HepG2 (cell line): ENCODE data around the gene CDK10. TPM values are rescaled to one million over a fixed set of nuclear protein-coding genes. Genes with fewer than 3 reads are reported as not detected.

ENCODE experiments used
- ATAC-seq: fragments of 200-7000 bp; cut with Tn5 transposase; 3 replicates; pipeline ENCODE4 v1.9.1; 2020; ENCODE audit warnings: mild to moderate bottlenecking, moderate library complexity
- BruUV-seq: library from RNA; stranded (reverse); fragments of 400-500 nt; replicated peaks from 2 replicates; lab custom pipeline; 2021; lab: Mats Ljungman, UMichigan
- CTCF ChIA-PET: fragments of 300-600 bp; formaldehyde crosslinking; extraction: SDS; loops from one replicate; lab custom pipeline; 2021; ENCODE audit warnings: low total read pairs, inconsistent platforms, low intra/inter-chr PET ratio; lab: Yijun Ruan, JAX
- POLR2A ChIA-PET: fragments of 350-600 bp; sonication (Branson Sonifier 250); formaldehyde crosslinking; loops from one replicate; lab custom pipeline; 2020; ENCODE audit warnings: antibody characterized with exemption, inconsistent platforms; lab: Yijun Ruan, JAX
- DNase-seq: peaks from one replicate; pipeline ENCODE4 v3.0.0-alpha.2; 2015; ENCODE audit warnings: low spot score
- FAIRE-seq: peaks from 3 replicates; lab custom pipeline; 2011; peaks lifted over from hg19 to GRCh38; lab: Jason Lieb, UNC
- H2AFZ ChIP-seq: one replicate; pipeline ENCODE4 v1.6.1; 2011; ENCODE audit warnings: low read length, inconsistent platforms
- H3K27ac ChIP-seq: fragments of 300-600 bp; 3 replicates; pipeline ENCODE4 v1.8.0; 2011; ENCODE audit warnings: mixed run types, mild to moderate bottlenecking, mixed read lengths, low read length, inconsistent platforms; ENCODE audit not compliant: insufficient read depth; ENCODE audit errors: extremely low read length
- H3K27me3 ChIP-seq, 2 experiments: fragments of 200-600 bp in 1 of 2; 2 replicates in 1 of 2; 3 replicates in 1 of 2; pipeline versions ENCODE4 v1.6.0 to v1.8.0; 2011; ENCODE audit warnings: low read length in 2 of 2, mild to moderate bottlenecking in 2 of 2, moderate library complexity in 2 of 2, inconsistent platforms in 1 of 2; ENCODE audit not compliant: insufficient read depth in 2 of 2, control insufficient read depth in 1 of 2
- H3K36me3 ChIP-seq, 2 experiments: fragments of 200-600 bp in 1 of 2; replicated peaks in 1 of 2; 2 replicates in 1 of 2; 3 replicates in 1 of 2; pipeline versions ENCODE4 v1.5.1 to v1.8.0; 2011; ENCODE audit warnings: low read length in 2 of 2, inconsistent platforms in 1 of 2; ENCODE audit not compliant: insufficient read depth in 2 of 2, control insufficient read depth in 1 of 2
- H3K4me1 ChIP-seq: 2 replicates; pipeline ENCODE4 v1.5.1; 2012; ENCODE audit warnings: low read length, inconsistent platforms; ENCODE audit not compliant: insufficient read depth
- H3K4me2 ChIP-seq: 2 replicates; pipeline ENCODE4 v1.6.0; 2011; ENCODE audit warnings: low read depth, low read length, inconsistent platforms
- H3K4me3 ChIP-seq, 3 experiments: fragments of 200-600 bp in 1 of 3; sonication (generic), shearing (Covaris generic) in 1 of 3; replicated peaks in 1 of 3; 2 replicates each; pipeline ENCODE4 v1.5.1; 2011 to 2016; ENCODE audit warnings: low read length in 3 of 3, inconsistent platforms in 2 of 3, low read depth in 2 of 3, mild to moderate bottlenecking in 2 of 3, control low read depth in 1 of 3, mixed read lengths in 1 of 3; ENCODE audit not compliant: insufficient read depth in 1 of 3
- H3K79me2 ChIP-seq: one replicate; pipeline ENCODE4 v1.6.1; 2011; ENCODE audit warnings: low read length, inconsistent platforms; ENCODE audit not compliant: insufficient read depth
- H3K9ac ChIP-seq: 2 replicates; pipeline ENCODE4 v1.6.0; 2011; ENCODE audit warnings: mild to moderate bottlenecking, low read depth, low read length, inconsistent platforms; ENCODE audit not compliant: insufficient read depth
- H3K9me3 ChIP-seq: 2 replicates; pipeline ENCODE4 v1.5.1; 2012; ENCODE audit warnings: mild to moderate bottlenecking, low read length
- H4K20me1 ChIP-seq: 2 replicates; pipeline ENCODE4 v1.6.0; 2011; ENCODE audit warnings: inconsistent platforms, mild to moderate bottlenecking, low read length, moderate library complexity; ENCODE audit not compliant: insufficient read depth
- AGO2 ChIP-seq: fragments of 200-400 bp; formaldehyde crosslinking; optimal IDR thresholded peaks from 2 replicates; pipeline ENCODE3; 2017; ENCODE audit warnings: mild to moderate bottlenecking, low read depth, low read length, moderate library complexity
- ATF1 ChIP-seq: IDR thresholded peaks from 2 replicates; pipeline ENCODE4 v1.6.1; 2016; ENCODE audit warnings: mild to moderate bottlenecking, control low read depth
- CREB3 ChIP-seq: sonication (generic); formaldehyde crosslinking; IDR thresholded peaks from 2 replicates; pipeline ENCODE4 v1.5.0; 2020; ENCODE audit warnings: missing genetic modification reagents
- EP300 ChIP-seq, 3 experiments: sonication (generic) in 1 of 3; formaldehyde crosslinking in 1 of 3; IDR thresholded peaks; 2 replicates each; pipeline versions ENCODE4 v1.5.1 to v1.6.1; 2011 to 2020; ENCODE audit warnings: low read depth in 2 of 3, low read length in 2 of 3, borderline replicate concordance in 1 of 3, improper control_type of control experiment in 1 of 3, mild to moderate bottlenecking in 1 of 3, missing genetic modification reagents in 1 of 3, moderate library complexity in 1 of 3
- FOXA1 ChIP-seq, 2 experiments: fragments of 450-650 bp in 1 of 2; sonication (generic) in 1 of 2; formaldehyde crosslinking in 1 of 2; IDR thresholded peaks; 2 replicates each; pipeline versions ENCODE4 v1.4.0 to v1.6.1; 2016 to 2020; ENCODE audit warnings: missing genetic modification reagents in 1 of 2
- IRF9 ChIP-seq: sonication (generic); formaldehyde crosslinking; IDR thresholded peaks from 2 replicates; pipeline ENCODE4 v1.8.0; 2022; ENCODE audit warnings: missing genetic modification reagents, mild to moderate bottlenecking, borderline replicate concordance
- MYNN ChIP-seq: sonication (generic); formaldehyde crosslinking; IDR thresholded peaks from 2 replicates; pipeline ENCODE4 v1.4.0; 2020; ENCODE audit warnings: mild to moderate bottlenecking, low read depth, missing genetic modification reagents
- POLR2A ChIP-seq, 2 experiments: IDR thresholded peaks; 2 replicates each; pipeline ENCODE4 v1.6.1; 2011; ENCODE audit warnings: low read depth in 2 of 2, low read length in 2 of 2, mild to moderate bottlenecking in 1 of 2, moderate library complexity in 1 of 2; ENCODE audit not compliant: insufficient read depth in 1 of 2
- POLR2G ChIP-seq: fragments of 200-400 bp; formaldehyde crosslinking; IDR thresholded peaks from 2 replicates; pipeline ENCODE4 v1.6.1; 2018; ENCODE audit warnings: mild to moderate bottlenecking, low read depth, low read length, moderate library complexity
- RBM22 ChIP-seq: fragments of 200-400 bp; formaldehyde crosslinking; optimal IDR thresholded peaks from 2 replicates; pipeline ENCODE3; 2017; ENCODE audit warnings: mild to moderate bottlenecking, low read length, moderate library complexity
- XBP1 ChIP-seq: sonication (generic); formaldehyde crosslinking; IDR thresholded peaks from 2 replicates; pipeline ENCODE4 v1.5.0; 2020; ENCODE audit warnings: missing genetic modification reagents
- ZC3H13 ChIP-seq: sonication (generic); formaldehyde crosslinking; IDR thresholded peaks from 2 replicates; pipeline ENCODE4 v1.8.1; 2023; ENCODE audit warnings: mild to moderate bottlenecking, missing genetic modification reagents, moderate library complexity
- ZNF121 ChIP-seq: sonication (generic); formaldehyde crosslinking; IDR thresholded peaks from 2 replicates; pipeline ENCODE4 v1.5.0; 2020; ENCODE audit warnings: mild to moderate bottlenecking, missing genetic modification reagents
- ZNF768 ChIP-seq: sonication (generic); formaldehyde crosslinking; IDR thresholded peaks from 2 replicates; pipeline ENCODE4 v1.4.0; 2020; ENCODE audit warnings: missing genetic modification reagents
- WGBS: methylation state at CpG from one replicate; pipeline ENCODE4 v1.1.6; 2017; ENCODE audit warnings: low lambda C conversion rate; 5-methylcytosine and 5-hydroxymethylcytosine counted together
- in situ Hi-C: cut with HindIII; loops from 2 replicates; pipeline ENCODE4 v1.10.0; 2017; ENCODE audit warnings: low pct_unique_long_range_greater_than_20kb; ENCODE audit not compliant: extremely low pct_ligation_motif_present
- intact Hi-C: fragments of 100-400 bp; cut with micrococcal nuclease; formaldehyde crosslinking; loops from one replicate; pipeline ENCODE4 v1.10.0; 2022; ENCODE audit not compliant: unreplicated experiment
- polyA plus RNA-seq, 8 experiments: library from polyadenylated mRNA; depleted of rRNA in 3 of 8; stranded (reverse) in 7 of 8; unstranded in 1 of 8; fragments of >200 nt; fragmentation: Illumina TruSeq in 4 of 8; extraction: Trizol in 4 of 8; gene quantifications; 2 replicates each; pipeline versions ENCODE4 v1.2.1 to v1.2.3, GENCODE V29; 2011 to 2016; ENCODE audit warnings: low read depth in 4 of 8, missing spikeins in 1 of 8, mixed read lengths in 1 of 8; ENCODE audit not compliant: insufficient read depth in 1 of 8
- total RNA-seq, 5 experiments: library from RNA; depleted of rRNA; stranded (reverse); fragments of >200 nt; fragmentation: Illumina TruSeq; extraction: Trizol; gene quantifications; 2 replicates each; pipeline ENCODE4 v1.2.3, GENCODE V29; 2016; ENCODE audit warnings: low read depth in 1 of 5
- TF ChIP-seq, protein P1 (sequence below): sonication (generic); formaldehyde crosslinking; IDR thresholded peaks from 2 replicates; pipeline ENCODE4 v1.4.0; 2020; ENCODE audit warnings: missing genetic modification reagents
- TF ChIP-seq, protein P2 (sequence below): fragments of 450-650 bp; IDR thresholded peaks from 2 replicates; pipeline ENCODE4 v1.6.1; 2016
- TF ChIP-seq, protein P3 (sequence below): sonication (generic); formaldehyde crosslinking; IDR thresholded peaks from 2 replicates; pipeline ENCODE4 v1.4.0; 2020; ENCODE audit warnings: mild to moderate bottlenecking, missing genetic modification reagents

The CDK10 gene
- total and polyA plus RNA-seq, 2 of the 13 experiments (the other 11 are each of a cell fraction or from before 2014, with no cell fraction given) = 2.5 to 3.9 TPM

DNA sequence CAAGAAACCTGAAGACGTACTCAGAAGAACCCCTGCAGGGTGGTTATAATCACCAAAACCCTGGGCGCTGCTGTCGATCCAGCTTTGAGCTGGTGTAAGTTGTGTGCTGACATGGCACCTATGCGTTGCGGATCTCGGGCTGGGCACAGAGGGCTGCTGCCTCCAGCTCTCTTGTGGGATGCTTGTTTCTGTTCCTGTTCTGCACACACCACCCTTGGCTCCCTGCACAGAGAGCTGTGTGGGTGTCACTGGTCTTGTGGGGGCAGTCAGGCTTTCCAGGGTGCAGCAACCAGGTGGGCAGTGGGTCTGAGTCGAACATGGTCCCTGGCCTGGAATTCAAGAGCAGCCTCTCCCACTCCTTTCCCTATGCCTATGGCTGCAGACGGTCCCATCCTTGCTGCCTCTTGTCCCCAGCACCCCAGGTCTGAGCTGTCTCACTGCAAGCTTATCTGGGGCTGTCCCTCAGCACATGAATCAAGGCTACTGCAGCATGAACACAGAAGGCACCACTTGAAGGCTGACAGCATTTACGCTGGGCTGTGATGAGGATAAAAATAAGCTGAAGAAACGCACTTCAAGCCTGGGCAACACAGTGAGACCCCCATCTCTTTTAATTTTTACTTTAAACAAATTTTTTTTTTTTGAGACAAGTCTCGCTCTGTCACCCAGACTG, 55.0 kb downstream of the CDK10 start:
- Histone ChIP-seq H3K4me1 (no peaks in the 10 kb centered on the region), H3K9ac (no peak overlapping the region), H4K20me1 (no peaks in the 10 kb centered on the region), H2AFZ (no peak overlapping the region), H3K9me3 (no peaks in the 10 kb centered on the region), H3K36me3 (peaks cover 50 to 91% of the 10 kb centered on the region in 2 experiments), H3K27me3 (no peaks in the 10 kb centered on the region), H3K4me3 (no peak overlapping the region), H3K27ac (no peak overlapping the region), H3K4me2 (no peak overlapping the region), H3K79me2 (no peaks in the 10 kb centered on the region)
- ATAC-seq (no peak), DNase-seq (no peak), FAIRE-seq (no peak)
- WGBS = 93% methylated on average over 11 of the region's 11 CpGs
- no TSS peak for BruUV-seq
- intact Hi-C loops (no loop called here), in situ Hi-C loops (no loop called here)
- CTCF ChIA-PET = no interaction called here
- POLR2A ChIA-PET = interaction anchor here (1.5 to 1.6 kb wide), 2 partner anchors 36 to 41 kb away, joined by 4 to 8 read pairs; no protein-coding TSS in a partner anchor
- TF ChIP-seq ZNF121 (CRISPR knock-in tag) (0 out of 2 replicates have a peak, but pooled peaks have one; percentile 26), CREB3 (CRISPR knock-in tag) (no peak), RBM22 (peak; percentile 95), AGO2 (peak; percentile 91), POLR2A (IDR thresholded peaks at IDR 0.05; ENCODE audit: insufficient read depth in 1 of 2, low read depth in 2 of 2, low read length in 2 of 2) (peak in 1 of 2 experiments; percentile 52; a peak in 1 of 4 replicates), EP300 (IDR thresholded peaks at IDR 0.05; ENCODE audit: low read depth in 2 of 2, low read length in 2 of 2) (no peak), EP300 (CRISPR knock-in tag; IDR thresholded peaks at IDR 0.05; ENCODE audit: borderline replicate concordance) (no peak), IRF9 (CRISPR knock-in tag) (no peak), ZNF768 (CRISPR knock-in tag) (peak; percentile 10; the same call in 1 of the 2 replicates), ATF1 (CRISPR knock-in tag) (no peak), FOXA1 (IDR thresholded peaks at IDR 0.05) (no peak), FOXA1 (CRISPR knock-in tag; IDR thresholded peaks at IDR 0.05) (no peak), XBP1 (CRISPR knock-in tag) (no peak), POLR2G (peak; percentile 47; the same call in 1 of the 2 replicates), MYNN (CRISPR knock-in tag) (no peak), ZC3H13 (CRISPR knock-in tag) (peak; percentile 77; the same call in 1 of the 2 replicates)
- TF ChIP-seq, protein P1, sequence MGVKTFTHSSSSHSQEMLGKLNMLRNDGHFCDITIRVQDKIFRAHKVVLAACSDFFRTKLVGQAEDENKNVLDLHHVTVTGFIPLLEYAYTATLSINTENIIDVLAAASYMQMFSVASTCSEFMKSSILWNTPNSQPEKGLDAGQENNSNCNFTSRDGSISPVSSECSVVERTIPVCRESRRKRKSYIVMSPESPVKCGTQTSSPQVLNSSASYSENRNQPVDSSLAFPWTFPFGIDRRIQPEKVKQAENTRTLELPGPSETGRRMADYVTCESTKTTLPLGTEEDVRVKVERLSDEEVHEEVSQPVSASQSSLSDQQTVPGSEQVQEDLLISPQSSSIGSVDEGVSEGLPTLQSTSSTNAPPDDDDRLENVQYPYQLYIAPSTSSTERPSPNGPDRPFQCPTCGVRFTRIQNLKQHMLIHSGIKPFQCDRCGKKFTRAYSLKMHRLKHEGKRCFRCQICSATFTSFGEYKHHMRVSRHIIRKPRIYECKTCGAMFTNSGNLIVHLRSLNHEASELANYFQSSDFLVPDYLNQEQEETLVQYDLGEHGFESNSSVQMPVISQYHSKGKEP (CRISPR knock-in tag) = no peak
- TF ChIP-seq, protein P2, sequence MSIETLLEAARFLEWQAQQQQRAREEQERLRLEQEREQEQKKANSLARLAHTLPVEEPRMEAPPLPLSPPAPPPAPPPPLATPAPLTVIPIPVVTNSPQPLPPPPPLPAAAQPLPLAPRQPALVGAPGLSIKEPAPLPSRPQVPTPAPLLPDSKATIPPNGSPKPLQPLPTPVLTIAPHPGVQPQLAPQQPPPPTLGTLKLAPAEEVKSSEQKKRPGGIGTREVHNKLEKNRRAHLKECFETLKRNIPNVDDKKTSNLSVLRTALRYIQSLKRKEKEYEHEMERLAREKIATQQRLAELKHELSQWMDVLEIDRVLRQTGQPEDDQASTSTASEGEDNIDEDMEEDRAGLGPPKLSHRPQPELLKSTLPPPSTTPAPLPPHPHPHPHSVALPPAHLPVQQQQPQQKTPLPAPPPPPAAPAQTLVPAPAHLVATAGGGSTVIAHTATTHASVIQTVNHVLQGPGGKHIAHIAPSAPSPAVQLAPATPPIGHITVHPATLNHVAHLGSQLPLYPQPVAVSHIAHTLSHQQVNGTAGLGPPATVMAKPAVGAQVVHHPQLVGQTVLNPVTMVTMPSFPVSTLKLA = no peak
- TF ChIP-seq, protein P3, sequence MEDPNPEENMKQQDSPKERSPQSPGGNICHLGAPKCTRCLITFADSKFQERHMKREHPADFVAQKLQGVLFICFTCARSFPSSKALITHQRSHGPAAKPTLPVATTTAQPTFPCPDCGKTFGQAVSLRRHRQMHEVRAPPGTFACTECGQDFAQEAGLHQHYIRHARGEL (CRISPR knock-in tag) = no peak
